NB4 (cell line): Measurements from ENCODE around the gene LRRC27.

Experiments
- MYC ChIP-seq: IDR thresholded peaks from 2 replicates; pipeline ENCODE4 v1.6.1; 2011; ENCODE audit warnings: low read depth, low read length
- TF ChIP-seq, protein P1 (sequence below): IDR thresholded peaks from one replicate; pipeline ENCODE4 v1.5.1; 2012; ENCODE audit warnings: low read depth, low read length

DNA sequence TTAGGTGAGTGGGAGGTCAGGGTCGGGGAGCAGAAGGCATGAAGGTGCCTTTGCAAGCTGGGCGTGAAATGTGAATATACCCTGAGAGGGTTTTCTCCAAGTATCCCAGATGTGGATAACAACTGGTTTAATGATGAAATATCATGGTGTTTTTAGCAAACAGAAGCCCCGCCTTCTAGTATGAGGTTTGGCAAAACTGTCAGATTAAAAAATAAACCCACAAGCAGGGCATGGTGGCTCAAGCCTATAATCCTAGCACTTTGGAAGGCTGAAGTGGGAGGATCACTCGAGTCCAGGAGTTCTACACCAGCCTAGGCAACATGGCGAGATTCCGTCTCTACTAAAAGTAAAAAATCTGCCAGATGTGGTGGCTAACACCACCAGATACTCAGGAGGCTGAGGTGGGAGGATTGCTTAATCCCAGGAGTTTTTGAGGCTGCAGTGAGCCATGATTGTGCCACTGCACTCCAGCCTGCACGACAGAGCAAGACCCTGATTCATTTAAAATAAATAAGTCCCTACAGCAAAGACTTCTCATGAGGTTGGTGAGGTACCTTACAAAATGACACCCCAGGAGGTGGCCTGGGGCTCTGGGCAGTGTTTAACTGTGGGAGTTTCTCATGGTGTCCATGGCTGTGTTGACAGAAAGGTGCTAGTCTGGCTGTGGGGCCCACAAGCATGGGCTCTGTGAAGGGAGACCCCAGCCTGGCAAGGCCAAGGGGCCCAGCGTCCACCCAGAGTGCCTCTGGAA is 58.4 kb downstream of the LRRC27 start:
- TF ChIP-seq, protein P1, sequence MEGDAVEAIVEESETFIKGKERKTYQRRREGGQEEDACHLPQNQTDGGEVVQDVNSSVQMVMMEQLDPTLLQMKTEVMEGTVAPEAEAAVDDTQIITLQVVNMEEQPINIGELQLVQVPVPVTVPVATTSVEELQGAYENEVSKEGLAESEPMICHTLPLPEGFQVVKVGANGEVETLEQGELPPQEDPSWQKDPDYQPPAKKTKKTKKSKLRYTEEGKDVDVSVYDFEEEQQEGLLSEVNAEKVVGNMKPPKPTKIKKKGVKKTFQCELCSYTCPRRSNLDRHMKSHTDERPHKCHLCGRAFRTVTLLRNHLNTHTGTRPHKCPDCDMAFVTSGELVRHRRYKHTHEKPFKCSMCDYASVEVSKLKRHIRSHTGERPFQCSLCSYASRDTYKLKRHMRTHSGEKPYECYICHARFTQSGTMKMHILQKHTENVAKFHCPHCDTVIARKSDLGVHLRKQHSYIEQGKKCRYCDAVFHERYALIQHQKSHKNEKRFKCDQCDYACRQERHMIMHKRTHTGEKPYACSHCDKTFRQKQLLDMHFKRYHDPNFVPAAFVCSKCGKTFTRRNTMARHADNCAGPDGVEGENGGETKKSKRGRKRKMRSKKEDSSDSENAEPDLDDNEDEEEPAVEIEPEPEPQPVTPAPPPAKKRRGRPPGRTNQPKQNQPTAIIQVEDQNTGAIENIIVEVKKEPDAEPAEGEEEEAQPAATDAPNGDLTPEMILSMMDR, result no peak
- no peak for TF ChIP-seq MYC
